Measurements from ENCODE around the gene TNIP3.

Gene TNIP3

GRCh38 chr4:121156822-121157769 is 7.0 kb downstream of the TNIP3 start:
- no peak for TF ChIP-seq CTCF (IDR thresholded peaks at IDR 0.05; ENCODE audit: low read depth, low read length)
- DNase-seq (ENCODE audit: extremely low read depth, low read depth): no peak

- TF ChIP-seq CTCF (IDR thresholded peaks at IDR 0.05; ENCODE audit: low read depth, low read length): no peak
- DNase-seq (ENCODE audit: extremely low read depth, low read depth): peak; percentile 59
Observed at GRCh38 chr4:121155893-121156292, 8.2 kb downstream of the TNIP3 start.

- no peak for DNase-seq (ENCODE audit: extremely low read depth, low read depth)
Observed at GRCh38 chr4:121154103-121154515, 10.0 kb downstream of the TNIP3 start.

GRCh38 chr4:121151942-121152341 is 12.2 kb downstream of the TNIP3 start:
- no peak for DNase-seq (ENCODE audit: extremely low read depth, low read depth)
- TF ChIP-seq CTCF (IDR thresholded peaks at IDR 0.05; ENCODE audit: low read depth, low read length): no peak

More at GRCh38 chr4:121154103-121154515, 10.0 kb downstream of the TNIP3 start:
- no peak for TF ChIP-seq CTCF (IDR thresholded peaks at IDR 0.05; ENCODE audit: low read depth, low read length)

GRCh38 chr4:121150486-121150885 is 13.6 kb downstream of the TNIP3 start:
- DNase-seq (ENCODE audit: extremely low read depth, low read depth): no peak
- no peak for TF ChIP-seq CTCF (IDR thresholded peaks at IDR 0.05; ENCODE audit: low read depth, low read length)

GRCh38 chr4:121150003-121150402 is 14.1 kb downstream of the TNIP3 start:
- TF ChIP-seq CTCF (IDR thresholded peaks at IDR 0.05; ENCODE audit: low read depth, low read length): no peak
- DNase-seq (ENCODE audit: extremely low read depth, low read depth): no peak

GRCh38 chr4:121148621-121149020 is 15.5 kb downstream of the TNIP3 start:
- no peak for DNase-seq (ENCODE audit: extremely low read depth, low read depth)
- TF ChIP-seq CTCF (IDR thresholded peaks at IDR 0.05; ENCODE audit: low read depth, low read length): no peak
